Right atrium auricular region (tissue), 2 donors: ENCODE data around the gene IL17RB. TPM values are rescaled to one million over a fixed set of nuclear protein-coding genes. Genes with fewer than 3 reads are reported as not detected.
A peak's percentile ranks its signal among the peaks of the same experiment; 100 is the strongest.

Experiments used
- DNase-seq: peaks from one replicate; pipeline ENCODE4 v3.0.0-alpha.2; 2019; ENCODE audit warnings: low spot score
- H3K27ac ChIP-seq, 2 donors: fragments of 200-600 bp; sonication (generic); 1 replicate in 1 of 2; 2 replicates in 1 of 2; pipeline ENCODE4 v1.5.1; 2016 to 2019
- H3K27me3 ChIP-seq, 2 donors: fragments of 200-600 bp; sonication (generic); one replicate each; pipeline versions ENCODE4 v1.5.1 to v1.6.0; 2017 to 2019
- H3K36me3 ChIP-seq: fragments of 200-600 bp; sonication (generic); one replicate; pipeline ENCODE4 v1.5.1; 2016
- H3K4me1 ChIP-seq, 2 donors: fragments of 200-600 bp; sonication (generic); one replicate each; pipeline versions ENCODE4 v1.5.1 to v1.6.0; 2017 to 2019
- H3K4me3 ChIP-seq, 2 donors: fragments of 200-600 bp; sonication (generic); 1 replicate in 1 of 2; 2 replicates in 1 of 2; pipeline ENCODE4 v1.5.1; 2017 to 2019; ENCODE audit warnings: mild to moderate bottlenecking in 1 of 2, moderate library complexity in 1 of 2
- H3K9me3 ChIP-seq, 2 donors: fragments of 200-600 bp; sonication (generic); one replicate each; pipeline ENCODE4 v1.5.1; 2019
- CTCF ChIP-seq, 2 donors: fragments of 200-600 bp; sonication (generic); IDR thresholded peaks; one replicate each; pipeline ENCODE4 v1.5.1; 2019; ENCODE audit warnings: antibody characterized with exemption in 2 of 2
- total RNA-seq, 2 donors: library from RNA; depleted of rRNA; stranded (reverse); fragments of >200 nt; gene quantifications; one replicate each; pipeline ENCODE4 v1.1.0, GENCODE V29; 2016

Gene IL17RB
- total RNA-seq, 2 donors from 2014 or later: 0.83 to 1.1 TPM

GRCh38 chr3:53837331-53837730 is 9.0 kb upstream of the IL17RB start:
- Histone ChIP-seq H3K27me3 (no peaks in the 10 kb centered on the region), H3K36me3 (no peaks in the 10 kb centered on the region), H3K4me3 (no peak overlapping the region), H3K4me1 (no peaks in the 10 kb centered on the region), H3K27ac (no peak overlapping the region), H3K9me3 (no peaks in the 10 kb centered on the region)
- no peak for TF ChIP-seq CTCF (IDR thresholded peaks at IDR 0.05)
- DNase-seq: no peak

GRCh38 chr3:53841296-53841695 is 5.1 kb upstream of the IL17RB start:
- DNase-seq: no peak
- H3K9me3 ChIP-seq: no peaks in the 10 kb centered on the region

GRCh38 chr3:53842436-53843194 is 3.8 kb upstream of the IL17RB start:
- DNase-seq: no peak
- Histone ChIP-seq H3K9me3 (no peaks in the 10 kb centered on the region), H3K36me3 (no peaks in the 10 kb centered on the region), H3K27ac (peak overlapping the region in 1 of 2 donors; percentile 7), H3K4me1 (peaks cover 0 to 29% of the 10 kb centered on the region in 2 donors), H3K27me3 (no peaks in the 10 kb centered on the region), H3K4me3 (no peak overlapping the region)
- peak in 1 of 2 donors; percentile 37 for TF ChIP-seq CTCF (IDR thresholded peaks at IDR 0.05)

More at GRCh38 chr3:53841296-53841695, 5.1 kb upstream of the IL17RB start:
- no peaks in the 10 kb centered on the region for H3K27me3 ChIP-seq
- no peaks in the 10 kb centered on the region for H3K36me3 ChIP-seq
- H3K4me1 ChIP-seq: peaks cover 0 to 21% of the 10 kb centered on the region in 2 donors
- no peak overlapping the region for H3K27ac ChIP-seq
- TF ChIP-seq CTCF (IDR thresholded peaks at IDR 0.05): no peak
- H3K4me3 ChIP-seq: no peak overlapping the region

- DNase-seq: no peak
- no peak overlapping the region for H3K4me3 ChIP-seq
- H3K36me3 ChIP-seq: no peaks in the 10 kb centered on the region
- peak overlapping the region in 1 of 2 donors; percentile 7 for H3K27ac ChIP-seq
- no peaks in the 10 kb centered on the region for H3K27me3 ChIP-seq
- H3K4me1 ChIP-seq: peaks cover 0 to 29% of the 10 kb centered on the region in 2 donors
- no peaks in the 10 kb centered on the region for H3K9me3 ChIP-seq
- no peak for TF ChIP-seq CTCF (IDR thresholded peaks at IDR 0.05)
These were observed 2.9 kb upstream of the IL17RB start for GRCh38 chr3:53843195-53844177.

- Histone ChIP-seq H3K9me3 (no peaks in the 10 kb centered on the region), H3K27me3 (no peaks in the 10 kb centered on the region), H3K4me3 (no peak overlapping the region), H3K27ac (no peak overlapping the region), H3K36me3 (no peaks in the 10 kb centered on the region), H3K4me1 (peaks cover 0 to 29% of the 10 kb centered on the region in 2 donors)
- DNase-seq: no peak
- TF ChIP-seq CTCF (IDR thresholded peaks at IDR 0.05): no peak
These were observed 1.9 kb upstream of the IL17RB start for GRCh38 chr3:53844262-53845102.
